Pancreas (tissue), 10 donors: Measurements from ENCODE around the gene TCF4. TPM values are rescaled to one million over a fixed set of nuclear protein-coding genes. Genes with fewer than 3 reads are reported as not detected.

Experiments
- ATAC-seq, 4 donors: fragments of 200-7000 bp; cut with Tn5 transposase; one replicate each; pipeline versions ENCODE4 v1.8.0 to v1.9.1; 2020; ENCODE audit warnings: mild to moderate bottlenecking in 4 of 4, moderate library complexity in 4 of 4
- DNase-seq, 6 donors: peaks; one replicate each; pipeline ENCODE4 v3.0.0-alpha.2; 2020
- FAIRE-seq: peaks from 2 replicates; lab custom pipeline; 2012; peaks lifted over from hg19 to GRCh38; lab: Jason Lieb, UNC
- H3K27ac ChIP-seq, 4 donors: fragments of 200-600 bp; sonication (generic); 1 replicate in 3 of 4; 2 replicates in 1 of 4; pipeline versions ENCODE4 v1.5.0 to v1.8.0; 2020
- H3K27me3 ChIP-seq, 4 donors: fragments of 200-600 bp; one replicate each; pipeline ENCODE4 v1.8.0; 2021
- H3K36me3 ChIP-seq, 3 donors: fragments of 200-600 bp; sonication (generic) in 1 of 3; one replicate each; pipeline versions ENCODE4 v1.5.0 to v1.8.0; 2020 to 2021
- H3K4me1 ChIP-seq, 3 donors: fragments of 200-600 bp; one replicate each; pipeline ENCODE4 v1.8.0; 2021
- H3K4me3 ChIP-seq, 4 donors: fragments of 200-600 bp; sonication (generic) in 2 of 4; one replicate each; pipeline versions ENCODE4 v1.5.0 to v1.8.0; 2020 to 2021
- H3K9me3 ChIP-seq, 4 donors: fragments of 200-600 bp; one replicate each; pipeline ENCODE4 v1.8.0; 2021
- WGBS, 2 donors: extraction: QIAGEN DNeasy Blood & Tissue Kit; methylation state at CpG; one replicate each; pipeline ENCODE4 v1.1.7; 2013; 5-methylcytosine and 5-hydroxymethylcytosine counted together
- intact Hi-C, 3 donors: fragments of 100-400 bp; cut with DNase I; formaldehyde crosslinking; loops; one replicate each; pipeline versions ENCODE4 v1.11.1 to v1.14.2; 2022
- polyA plus RNA-seq, 2 donors: library from polyadenylated mRNA; stranded (reverse); fragments of 200-250 nt; gene quantifications; one replicate each; pipeline ENCODE4 v1.2.3, GENCODE V29; 2013
- total RNA-seq, 6 donors: library from RNA; stranded (reverse); fragmentation: NEBNext Ultra II Directional in 4 of 6; extraction: Animal tissue kit (Norgen Biotek cat#: 25700) in 4 of 6; gene quantifications; one replicate each; pipeline versions ENCODE4 v1.2.1 to v1.2.4, GENCODE V29; 2021 to 2023
- TF ChIP-seq, protein P1 (sequence below), 4 donors: fragments of 200-600 bp; sonication (generic) in 3 of 4; IDR thresholded peaks; one replicate each; pipeline versions ENCODE4 v1.5.0 to v1.8.0; 2021; ENCODE audit warnings: antibody characterized with exemption in 4 of 4
- donor health status: healthy with polysubstance abuse.
- donor health status: DM: no; HTN: no; CAD: no; lungs with moderate emphysema.
- donor health status: DM: no; HTN: no; CAD: no.
- donor health status: control.
- donor health status: control.
- donor health status: Bipolar disorder and iron deficiency.
- donor health status: DM: yes; HTN: yes; CAD: no.
- donor health status: DM: no; HTN: no; CAD: no.
- donor health status: DM: no; HTN: no; CAD: no.
- donor health status: DM: yes; HTN: yes; CAD: no.

Gene TCF4
- total and polyA plus RNA-seq, 8 donors, result 4.4 to 27.9 (median 10.5) TPM

DNA sequence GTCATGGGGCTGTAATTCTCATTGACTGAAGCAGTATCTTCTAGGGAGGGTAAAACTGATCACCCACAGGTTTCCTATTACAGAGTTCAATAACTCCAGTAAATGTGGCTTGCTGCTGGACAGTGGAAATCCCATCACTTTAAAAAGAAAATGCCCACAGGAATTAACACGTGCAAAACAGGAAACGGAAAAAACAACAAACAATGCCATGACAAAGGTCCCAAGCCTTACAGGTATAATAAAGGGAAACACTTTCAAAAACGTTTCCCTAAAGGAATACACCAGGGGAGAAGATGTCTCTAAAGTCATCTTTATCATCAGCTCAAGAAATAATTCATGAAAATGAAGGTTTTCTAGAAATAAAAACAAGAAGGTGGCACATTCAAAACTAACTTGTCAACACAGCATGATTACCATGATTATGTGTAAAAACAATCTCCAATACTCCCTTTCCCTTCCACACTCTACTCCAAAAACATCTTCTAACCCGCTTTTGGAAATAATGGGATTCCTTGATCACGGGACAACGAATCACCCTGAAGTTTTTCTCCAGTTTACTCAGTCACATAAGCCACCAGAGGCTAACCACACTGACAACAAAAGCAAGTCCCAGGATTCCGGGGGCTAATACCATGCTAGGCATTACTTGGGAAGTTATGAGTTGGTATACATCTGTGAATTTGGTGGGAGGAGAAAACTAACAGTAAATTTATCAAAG is 167.9 kb downstream of the TCF4 start:
- FAIRE-seq (no peak), ATAC-seq (peak in 2 of 4 donors; percentile 6 to 23), DNase-seq (no peak)
- TF ChIP-seq, protein P1, sequence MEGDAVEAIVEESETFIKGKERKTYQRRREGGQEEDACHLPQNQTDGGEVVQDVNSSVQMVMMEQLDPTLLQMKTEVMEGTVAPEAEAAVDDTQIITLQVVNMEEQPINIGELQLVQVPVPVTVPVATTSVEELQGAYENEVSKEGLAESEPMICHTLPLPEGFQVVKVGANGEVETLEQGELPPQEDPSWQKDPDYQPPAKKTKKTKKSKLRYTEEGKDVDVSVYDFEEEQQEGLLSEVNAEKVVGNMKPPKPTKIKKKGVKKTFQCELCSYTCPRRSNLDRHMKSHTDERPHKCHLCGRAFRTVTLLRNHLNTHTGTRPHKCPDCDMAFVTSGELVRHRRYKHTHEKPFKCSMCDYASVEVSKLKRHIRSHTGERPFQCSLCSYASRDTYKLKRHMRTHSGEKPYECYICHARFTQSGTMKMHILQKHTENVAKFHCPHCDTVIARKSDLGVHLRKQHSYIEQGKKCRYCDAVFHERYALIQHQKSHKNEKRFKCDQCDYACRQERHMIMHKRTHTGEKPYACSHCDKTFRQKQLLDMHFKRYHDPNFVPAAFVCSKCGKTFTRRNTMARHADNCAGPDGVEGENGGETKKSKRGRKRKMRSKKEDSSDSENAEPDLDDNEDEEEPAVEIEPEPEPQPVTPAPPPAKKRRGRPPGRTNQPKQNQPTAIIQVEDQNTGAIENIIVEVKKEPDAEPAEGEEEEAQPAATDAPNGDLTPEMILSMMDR (IDR thresholded peaks at IDR 0.05), result no peak
- Histone ChIP-seq H3K36me3 (no peaks in the 10 kb centered on the region), H3K4me1 (peaks cover 0 to 7% (median 0%) of the 10 kb centered on the region in 3 donors), H3K4me3 (peak overlapping the region in 1 of 4 donors; percentile 20), H3K27ac (peak overlapping the region in 2 of 4 donors; percentile 23 to 61), H3K27me3 (no peaks in the 10 kb centered on the region), H3K9me3 (no peaks in the 10 kb centered on the region)
- 43 to 46% methylated on average over 7 of the region's 7 CpGs for WGBS, 2 donors
- intact Hi-C loops, result loop anchor here in 2 of 3 donors (10.0 kb wide), 1 partner anchor 1155 kb away; no protein-coding TSS in a partner anchor

DNA sequence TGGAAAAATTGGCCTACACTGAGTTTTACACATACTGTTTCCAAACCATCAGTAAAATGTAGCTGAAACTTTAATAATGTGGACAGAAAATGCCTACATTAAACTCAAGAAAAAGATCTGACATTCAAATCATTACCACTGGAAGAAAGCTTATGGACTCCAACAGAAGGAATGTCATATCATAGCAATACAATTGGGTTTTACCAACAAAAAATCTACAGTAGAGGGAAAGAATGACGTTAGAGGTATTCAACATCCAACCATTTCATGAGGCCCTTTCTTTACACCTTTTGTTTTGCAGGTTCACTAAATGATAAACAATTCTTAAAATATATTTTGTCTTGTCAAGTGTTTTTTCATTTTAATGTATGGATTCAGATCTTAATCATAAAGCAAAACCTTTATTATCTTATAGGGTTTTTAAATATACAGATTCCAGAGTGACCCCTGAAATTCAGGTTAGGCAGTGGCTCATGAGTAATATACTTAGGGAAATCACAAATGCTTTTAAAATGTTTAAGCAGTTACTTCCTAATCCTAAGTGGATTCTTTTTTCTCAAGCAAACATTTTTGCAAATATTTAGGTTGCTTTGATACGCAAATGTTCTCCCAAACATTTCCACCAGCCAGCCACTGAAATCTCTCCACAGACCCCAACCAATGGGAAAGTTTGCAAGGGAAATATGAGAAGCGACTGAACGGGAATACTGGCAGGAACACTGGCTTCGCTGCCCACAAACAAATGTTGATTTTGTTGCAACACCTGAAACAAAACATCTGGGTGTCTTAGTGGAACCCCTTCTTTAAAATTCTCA is 168.7 kb downstream of the TCF4 start:
- peaks cover 0 to 7% (median 0%) of the 10 kb centered on the region in 3 donors for H3K4me1 ChIP-seq
- TF ChIP-seq, protein P1 (IDR thresholded peaks at IDR 0.05), result no peak
- no peaks in the 10 kb centered on the region for H3K27me3 ChIP-seq
- FAIRE-seq (no peak), DNase-seq (no peak), ATAC-seq (no peak)
- WGBS, 2 donors, result 75 to 86% methylated on average over 5 of the region's 5 CpGs
- intact Hi-C loops, result loop anchor here in 1 of 3 donors (10.0 kb wide), 1 partner anchor 1155 kb away; no protein-coding TSS in a partner anchor
- H3K9me3 ChIP-seq, result no peaks in the 10 kb centered on the region
- no peak overlapping the region for H3K4me3 ChIP-seq
- H3K36me3 ChIP-seq, result no peaks in the 10 kb centered on the region
- H3K27ac ChIP-seq, result no peak overlapping the region

DNA sequence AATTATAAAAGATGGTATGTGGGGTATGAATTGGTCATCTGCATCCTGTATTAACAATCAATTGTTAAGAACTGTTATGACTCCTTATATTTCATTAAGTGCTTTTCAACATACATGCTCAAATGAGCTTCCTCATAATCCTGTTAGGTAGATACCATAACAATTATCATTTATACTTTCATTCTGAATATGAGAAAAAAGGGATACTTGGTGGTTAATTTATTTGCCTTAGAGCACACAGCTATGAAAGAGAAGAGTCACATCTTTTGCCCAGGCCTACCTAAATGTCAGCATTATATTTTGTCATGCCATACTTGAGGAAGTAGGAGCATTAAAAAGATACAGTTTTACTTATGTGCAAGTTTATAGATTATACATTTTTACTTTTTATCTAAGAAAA is 169.6 kb downstream of the TCF4 start:
- H3K4me3 ChIP-seq, result no peak overlapping the region
- no peaks in the 10 kb centered on the region for H3K27me3 ChIP-seq
- H3K9me3 ChIP-seq, result no peaks in the 10 kb centered on the region
- H3K4me1 ChIP-seq, result peaks cover 0 to 7% (median 0%) of the 10 kb centered on the region in 3 donors
- TF ChIP-seq, protein P1 (IDR thresholded peaks at IDR 0.05), result no peak
- DNase-seq (no peak), FAIRE-seq (peak; percentile 20), ATAC-seq (no peak)
- no peak overlapping the region for H3K27ac ChIP-seq
- intact Hi-C loops, result loop anchor here in 1 of 3 donors (10.0 kb wide), 1 partner anchor 1156 kb away; no protein-coding TSS in a partner anchor
- H3K36me3 ChIP-seq, result no peaks in the 10 kb centered on the region

DNA sequence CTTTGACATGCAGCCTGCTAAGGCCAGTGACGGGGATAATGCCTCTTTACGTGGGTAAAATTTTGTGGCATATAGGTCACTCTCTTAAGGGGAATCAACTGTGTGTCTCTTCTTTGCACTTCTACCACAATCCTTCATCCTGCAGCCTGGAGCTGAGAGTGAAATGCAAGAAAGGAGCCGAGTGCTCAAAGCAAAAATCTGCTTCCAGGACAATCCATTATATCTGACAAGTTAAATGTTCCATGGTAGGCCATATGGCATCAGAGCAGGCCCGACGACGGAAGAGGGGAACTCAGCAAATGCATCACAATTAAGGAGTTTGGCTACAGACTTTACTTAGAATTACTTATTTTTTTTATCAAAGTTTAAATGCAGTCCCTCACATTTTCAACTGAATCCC is 171.2 kb downstream of the TCF4 start:
- TF ChIP-seq, protein P1 (IDR thresholded peaks at IDR 0.05), result no peak
- 68 to 82% methylated on average over 6 of the region's 6 CpGs for WGBS, 2 donors
- no peak for DNase-seq

More for the DNA sequence above, 171.2 kb downstream of the TCF4 start:
- intact Hi-C loops, result loop anchor here in 1 of 3 donors (10.0 kb wide), 1 partner anchor 1158 kb away; no protein-coding TSS in a partner anchor
- FAIRE-seq (no peak), ATAC-seq (no peak)
- Histone ChIP-seq H3K4me1 (peaks cover 0 to 7% (median 0%) of the 10 kb centered on the region in 3 donors), H3K27ac (no peak overlapping the region), H3K27me3 (no peaks in the 10 kb centered on the region), H3K36me3 (no peaks in the 10 kb centered on the region), H3K9me3 (no peaks in the 10 kb centered on the region), H3K4me3 (no peak overlapping the region)
